OCI-LY3 (cell line): Measurements from ENCODE around the gene ENPP3.

Experiments
- CTCF ChIP-seq: fragments of 200-600, 300-600 bp; sonication (generic); IDR thresholded peaks from 2 replicates; pipeline ENCODE4 v1.5.1; 2014; ENCODE audit warnings: antibody characterized with exemption, low read length, low read depth
- EZH2phosphoT487 ChIP-seq: fragments of 200-600 bp; shearing (Covaris generic); IDR thresholded peaks from 2 replicates; pipeline ENCODE4 v1.6.1; 2018; ENCODE audit warnings: antibody characterized with exemption, mixed run types, low read depth

DNA sequence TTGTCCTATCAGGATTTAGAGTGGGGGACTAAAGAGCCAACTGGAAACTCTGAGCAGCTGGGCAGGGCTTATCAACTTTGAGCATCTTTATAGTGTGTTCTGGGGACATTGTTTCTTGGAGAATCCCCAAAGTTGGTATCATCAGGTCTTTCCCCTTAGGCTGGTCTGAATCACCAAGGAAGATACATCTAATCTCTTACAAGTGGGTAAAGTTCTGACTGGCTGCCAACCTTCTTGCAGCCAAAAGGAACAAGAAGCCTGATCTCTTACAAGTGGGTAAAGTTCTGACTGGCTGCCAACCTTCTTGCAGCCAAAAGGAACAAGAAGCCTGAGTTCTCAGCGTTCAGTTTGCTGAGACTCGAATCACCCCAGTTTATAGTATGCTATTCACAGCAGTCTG is 7.5 kb upstream of the ENPP3 start:
- TF ChIP-seq CTCF: no peak
- TF ChIP-seq EZH2phosphoT487: no peak
